NCI-H748 (cell line): ENCODE data around the gene GXYLT2.
"Not testable (repeated sequence)": the region's sequence is repeated elsewhere in the genome, so short reads cannot be mapped to it uniquely, and the experiment has no call there.

Source experiments
- DNase-seq: peaks from one replicate; lab custom pipeline; 2025; ENCODE audit not compliant: unreplicated experiment; lab: John Stamatoyannopoulos, UW

The GXYLT2 gene

DNA sequence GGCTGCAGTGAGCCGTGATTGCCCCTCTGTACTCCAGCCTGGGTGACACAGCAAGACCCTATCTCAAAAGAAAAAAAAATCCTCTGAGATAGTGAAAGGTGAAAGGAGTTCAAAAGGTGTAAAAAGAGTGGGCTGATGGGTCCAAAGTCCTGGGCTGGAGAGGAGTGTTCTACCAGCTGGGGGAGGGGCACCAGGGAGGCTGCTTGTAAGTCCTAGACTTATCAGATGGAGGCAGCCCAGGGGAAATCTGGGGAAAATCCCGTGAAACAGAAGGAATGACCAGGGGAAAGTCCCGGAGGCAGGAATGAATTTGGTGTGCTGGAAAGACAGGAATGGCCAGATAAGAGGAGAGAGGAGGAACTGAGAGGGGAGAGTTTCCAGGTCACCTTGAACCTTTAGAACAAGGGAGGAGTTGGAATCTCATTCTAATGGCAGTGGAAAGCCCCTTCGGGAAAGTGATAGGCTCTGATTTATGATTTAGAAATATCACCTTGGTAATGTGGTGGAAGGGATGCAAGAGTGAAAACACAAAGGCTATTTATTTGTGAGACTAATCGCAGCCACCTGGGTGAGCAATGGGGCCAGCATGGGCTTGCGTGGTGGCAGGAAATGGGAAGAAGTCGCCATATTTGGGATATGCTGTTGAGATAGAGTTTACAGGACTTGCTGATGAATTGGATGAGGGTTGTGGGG, 85.3 kb downstream of the GXYLT2 start:
- no peak for DNase-seq

DNA sequence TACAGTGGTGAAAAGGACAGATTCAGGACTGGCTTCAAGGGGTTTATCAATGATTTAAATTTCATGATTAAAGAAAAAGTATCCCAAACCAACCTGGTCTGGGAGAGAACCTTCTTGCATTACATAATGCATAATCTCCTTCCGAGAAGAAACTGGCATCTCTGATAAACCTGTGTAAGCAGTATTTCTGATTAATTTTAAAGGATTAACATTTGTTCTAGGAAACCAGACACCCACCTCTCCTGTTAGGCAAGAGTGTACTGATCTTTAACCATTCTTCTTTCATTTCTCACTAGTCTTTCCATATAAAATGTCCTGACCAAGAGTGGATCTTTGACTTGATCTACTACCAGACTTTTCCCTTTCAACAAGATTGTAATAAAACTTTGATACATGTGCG, 85.9 kb downstream of the GXYLT2 start:
- DNase-seq: no peak

DNA sequence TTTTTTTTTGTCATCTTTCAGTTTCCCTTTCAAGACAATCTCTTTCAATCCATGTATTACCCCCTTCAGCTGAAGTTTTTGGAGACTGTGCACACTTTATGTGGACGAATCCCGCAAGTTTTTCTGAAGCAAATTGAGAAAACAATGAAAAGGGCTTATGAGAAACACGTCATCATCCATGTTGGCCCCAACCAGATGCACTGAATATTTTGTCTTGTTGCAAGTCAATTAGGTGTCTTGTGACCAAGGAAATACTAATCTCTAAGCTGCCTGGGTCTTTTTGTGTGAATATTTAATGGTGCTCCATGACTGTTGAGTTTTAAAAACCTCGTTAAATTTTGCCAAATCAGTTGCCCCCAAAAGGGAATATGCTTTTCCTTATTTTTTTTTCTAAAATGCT, 87.1 kb downstream of the GXYLT2 start:
- no peak for DNase-seq

DNA sequence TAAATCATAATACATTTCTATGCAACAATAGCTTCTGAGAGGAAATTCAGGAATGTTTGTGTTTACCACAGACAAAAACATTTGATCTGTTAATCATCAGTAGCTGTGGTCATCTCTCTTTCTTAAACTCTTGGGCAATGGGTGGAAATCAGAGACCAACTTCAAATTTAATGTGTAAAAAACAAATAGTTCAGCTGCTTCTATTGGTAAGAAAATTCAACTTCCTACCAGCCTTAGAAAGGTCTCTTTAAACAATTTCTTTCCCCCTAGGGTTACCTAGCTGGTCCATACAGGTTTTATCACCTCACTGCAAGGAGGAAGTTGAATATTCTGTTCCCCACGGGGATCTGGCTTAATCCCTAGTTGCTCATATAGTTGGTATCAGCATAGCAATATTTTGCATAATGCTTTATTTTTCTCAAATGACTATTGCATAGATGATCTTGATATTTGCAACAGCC, 88.5 kb downstream of the GXYLT2 start:
- DNase-seq: no peak

DNA sequence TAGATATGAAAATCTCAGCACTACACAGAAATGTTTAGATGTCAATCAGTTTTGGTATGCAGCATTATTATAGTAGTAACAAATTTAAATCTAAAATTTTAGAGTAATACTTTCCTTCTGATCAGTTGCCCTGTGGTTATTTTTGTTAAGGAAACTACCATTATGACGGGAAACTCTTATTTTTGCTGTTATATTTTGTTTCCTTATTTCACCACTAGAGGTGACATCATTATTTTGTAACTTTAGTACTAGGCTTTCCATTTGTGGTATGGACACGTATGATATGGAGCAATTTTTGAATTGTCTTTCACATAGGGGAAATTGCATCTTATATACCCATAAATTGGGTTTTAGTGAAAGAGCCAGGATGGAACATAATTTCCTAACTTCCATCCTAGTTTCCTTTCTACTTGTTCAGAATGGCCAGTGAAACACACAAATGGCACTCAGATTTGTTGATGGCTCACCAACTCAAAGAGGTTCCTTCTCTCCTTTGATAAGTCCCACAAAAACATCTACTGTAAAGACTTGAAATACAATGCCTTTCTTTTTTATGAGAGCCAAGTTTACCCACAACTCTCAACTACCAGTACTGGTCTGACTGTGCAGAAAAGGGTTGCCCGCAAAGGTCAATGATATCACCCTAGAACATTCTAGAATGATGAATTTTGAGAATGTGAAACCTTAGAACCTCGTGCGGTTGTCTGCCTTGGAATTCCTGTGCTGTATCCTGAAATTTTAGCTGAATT, 89.4 kb downstream of the GXYLT2 start:
- no peak for DNase-seq

DNA sequence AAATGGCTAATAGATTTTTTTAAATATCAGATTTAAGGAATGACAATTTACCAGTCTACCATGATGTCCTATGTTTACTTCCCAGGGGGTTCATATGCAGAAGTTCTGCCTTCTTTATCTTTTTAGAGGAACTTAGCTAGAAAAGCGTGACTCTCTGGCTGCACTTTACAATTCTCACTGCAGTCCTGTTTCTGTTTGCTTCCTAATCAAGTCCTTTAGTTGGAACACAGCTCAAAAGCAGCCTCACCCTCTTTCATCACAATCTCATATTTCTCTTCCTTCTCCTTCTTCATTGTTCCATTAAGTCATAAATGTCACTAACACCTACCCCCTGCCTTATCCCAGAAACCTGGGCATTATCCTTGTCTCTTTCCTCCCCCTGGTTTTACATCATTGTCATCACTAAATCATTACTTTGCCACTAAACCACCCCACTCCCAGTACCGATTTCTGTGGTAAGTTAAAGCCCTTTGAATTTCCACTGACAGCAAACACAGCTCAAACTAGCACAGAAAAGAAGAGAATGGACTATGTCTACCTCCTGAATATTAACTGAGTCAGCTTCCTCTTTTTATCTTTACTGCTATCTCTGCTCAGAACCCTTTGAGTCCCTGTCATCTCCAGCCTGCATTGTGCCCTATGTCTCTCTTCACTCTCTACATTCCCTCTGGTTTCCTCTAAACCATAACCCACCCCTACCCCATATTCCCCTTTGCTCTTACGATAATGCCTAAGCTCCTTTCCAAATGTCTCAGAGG, 94.9 kb downstream of the GXYLT2 start:
- no peak for DNase-seq

DNA sequence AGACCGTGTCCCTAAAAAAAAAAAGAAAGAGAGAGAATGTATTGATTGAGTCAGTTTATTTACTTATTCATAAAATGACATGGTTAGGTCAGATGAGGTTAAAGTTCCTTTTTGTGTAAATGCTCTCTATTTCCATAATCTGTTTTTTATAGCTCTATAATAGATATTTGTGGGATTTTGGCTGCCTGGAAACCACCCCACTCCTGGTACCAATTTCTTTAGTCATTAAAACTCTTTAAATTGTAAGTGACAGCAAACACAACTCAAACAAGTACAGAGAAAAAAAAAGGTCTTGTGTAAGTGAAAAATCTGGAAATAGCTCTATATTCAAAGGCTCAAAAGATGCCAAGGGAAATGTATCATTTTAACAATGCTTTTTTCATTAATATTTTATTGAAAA, 97.7 kb downstream of the GXYLT2 start:
- DNase-seq: no peak

DNA sequence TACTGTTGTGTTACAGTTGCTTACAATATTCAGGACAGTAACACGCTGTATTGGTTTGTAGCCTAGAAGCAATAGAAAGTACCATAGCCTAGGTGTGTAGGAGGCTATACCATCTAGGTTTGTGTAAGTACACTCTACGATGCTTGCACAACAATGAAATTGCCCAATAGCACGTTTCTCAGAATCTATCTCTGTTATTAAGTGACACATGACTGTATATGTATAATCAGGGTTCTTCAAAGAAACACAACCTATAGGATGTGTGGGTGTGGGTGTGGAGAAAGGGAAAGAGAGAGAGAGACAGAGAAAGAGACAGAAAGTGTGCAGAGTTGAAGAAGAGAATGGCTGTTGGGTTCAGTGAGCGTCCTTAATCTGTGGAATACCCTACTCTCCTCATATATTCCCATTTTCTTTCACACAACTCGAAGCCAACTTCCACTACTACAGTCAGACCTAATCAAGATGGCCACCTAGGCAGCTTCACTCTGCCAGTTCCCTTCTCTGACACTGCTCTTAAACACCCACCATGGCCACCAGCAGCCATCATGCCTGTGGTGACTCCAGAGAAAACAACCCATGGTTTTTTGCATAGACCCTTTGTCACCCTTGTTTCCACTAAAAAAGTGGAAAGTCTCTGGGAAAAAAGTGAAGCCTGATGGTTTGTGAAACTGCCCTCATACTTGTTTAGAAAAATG, 103.0 kb downstream of the GXYLT2 start:
- no peak for DNase-seq

DNA sequence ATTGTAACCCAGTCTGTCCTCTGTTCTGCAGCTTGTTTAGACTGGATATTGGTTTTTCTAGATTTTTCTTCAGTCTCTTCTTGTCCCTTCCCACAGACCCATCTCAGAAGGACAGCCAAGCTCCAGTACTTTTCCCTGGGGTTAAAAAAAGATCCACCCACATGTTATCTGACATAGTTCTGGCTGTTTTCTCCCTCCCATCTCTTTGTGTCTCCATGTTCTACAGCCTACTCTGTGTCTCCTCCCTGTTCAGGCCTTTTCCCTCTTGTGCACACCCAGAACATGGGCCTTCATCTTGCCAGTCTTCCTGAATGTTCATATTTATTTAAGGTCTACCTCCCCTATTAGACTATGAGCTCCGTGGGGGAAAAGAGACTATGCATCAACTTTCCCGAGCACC, 103.7 kb downstream of the GXYLT2 start:
- DNase-seq: no peak

DNA sequence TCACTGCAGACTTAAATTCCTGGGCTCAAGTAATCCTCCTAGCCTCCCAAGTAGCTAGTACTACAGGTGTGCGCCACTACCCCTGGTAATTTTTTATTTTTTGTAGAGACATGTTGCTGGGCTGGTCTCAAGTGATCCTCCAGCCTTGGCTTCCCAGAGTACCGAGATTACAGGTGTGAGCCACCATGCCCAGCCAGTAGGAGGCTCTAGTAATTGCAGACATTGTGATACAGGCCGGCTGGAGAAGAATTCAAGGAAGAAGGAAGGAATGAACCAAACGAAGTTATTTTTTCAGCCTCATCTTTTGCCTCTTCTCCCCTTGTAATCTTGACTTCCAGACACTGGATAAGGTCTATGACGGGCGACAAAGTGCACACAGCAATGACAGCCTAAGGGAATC, 105.5 kb downstream of the GXYLT2 start:
- DNase-seq: no peak

DNA sequence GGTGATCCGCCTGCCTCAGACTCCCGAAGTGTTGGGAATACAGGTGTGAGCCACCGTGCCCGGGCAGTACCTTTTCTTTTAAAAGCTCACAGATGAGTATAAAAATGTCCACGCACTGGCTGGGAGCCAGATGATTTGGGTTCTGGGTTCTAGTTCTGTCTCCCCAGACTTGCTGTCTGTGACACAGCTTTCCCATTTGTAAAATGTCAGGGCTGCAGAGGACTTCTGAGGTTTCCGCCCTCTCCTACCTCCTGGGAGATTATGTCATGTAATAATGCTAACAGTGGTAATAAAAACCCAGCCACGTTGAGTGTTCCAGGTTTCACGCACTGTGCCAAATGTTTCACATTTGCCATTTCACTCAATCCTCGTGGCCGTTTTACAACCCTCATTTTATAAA, 107.5 kb downstream of the GXYLT2 start:
- DNase-seq: no peak

DNA sequence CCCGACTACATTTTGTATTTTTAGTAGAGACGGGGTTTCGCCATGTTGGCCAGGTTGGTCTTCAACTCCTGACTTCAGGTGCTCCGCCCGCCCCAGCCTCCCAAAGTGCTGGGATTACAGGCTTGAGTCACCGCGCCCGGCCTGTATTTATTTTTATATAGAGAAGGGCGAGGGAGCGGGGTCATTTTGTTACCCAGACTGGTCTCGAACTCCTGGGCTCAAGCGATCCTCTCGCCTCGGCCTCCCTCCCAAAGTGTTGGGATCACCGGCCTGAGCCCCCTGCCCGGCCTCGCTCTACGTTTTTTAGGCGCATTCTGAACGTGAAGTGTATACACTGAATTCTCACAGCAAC, 108.3 kb downstream of the GXYLT2 start:
- no peak for DNase-seq

DNA sequence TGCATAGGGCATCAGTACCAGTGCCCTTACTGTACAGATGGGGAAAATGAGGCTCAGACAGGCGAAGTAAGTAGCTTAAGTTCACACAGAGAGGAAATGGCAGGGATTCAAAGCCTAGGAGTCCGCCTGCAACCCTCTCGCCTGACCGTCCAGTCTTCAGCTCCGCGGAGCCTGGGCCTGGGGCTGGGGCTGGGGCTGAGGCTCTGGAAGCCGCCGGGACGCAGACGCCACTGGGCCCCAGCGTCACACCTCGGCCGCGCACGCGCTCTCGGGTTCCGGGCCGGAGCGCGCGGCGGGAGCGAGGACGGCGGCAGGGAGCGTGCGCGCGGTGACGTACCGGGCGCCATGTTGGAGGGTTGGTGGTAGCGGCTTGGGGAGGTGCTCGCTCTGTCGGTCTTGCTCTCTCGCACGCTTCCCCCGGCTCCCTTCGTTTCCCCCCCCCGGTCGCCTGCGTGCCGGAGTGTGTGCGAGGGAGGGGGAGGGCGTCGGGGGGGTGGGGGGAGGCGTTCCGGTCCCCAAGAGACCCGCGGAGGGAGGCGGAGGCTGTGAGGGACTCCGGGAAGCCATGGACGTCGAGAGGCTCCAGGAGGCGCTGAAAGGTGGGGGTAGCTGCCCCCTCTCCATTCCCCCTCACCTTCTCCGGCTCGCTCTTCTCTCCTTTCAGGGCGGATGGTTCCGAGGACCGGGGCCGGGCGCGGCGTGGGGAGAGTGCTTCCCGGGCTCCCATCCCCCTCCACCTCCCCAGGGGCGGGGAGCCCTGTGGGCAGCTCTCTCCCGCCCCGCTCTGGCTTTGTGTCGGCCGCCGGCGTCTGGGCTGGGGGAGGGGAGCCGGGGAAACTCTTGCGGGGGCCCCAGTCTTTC, 108.9 kb downstream of the GXYLT2 start, which contains the start of gene PPP4R2:
TSS of gene PPP4R2 (plus strand) at position 339 of the 861 bp plus-strand sequence. CDS start at position 566, 227 bp downstream.
- DNase-seq: peak; percentile 86

DNA sequence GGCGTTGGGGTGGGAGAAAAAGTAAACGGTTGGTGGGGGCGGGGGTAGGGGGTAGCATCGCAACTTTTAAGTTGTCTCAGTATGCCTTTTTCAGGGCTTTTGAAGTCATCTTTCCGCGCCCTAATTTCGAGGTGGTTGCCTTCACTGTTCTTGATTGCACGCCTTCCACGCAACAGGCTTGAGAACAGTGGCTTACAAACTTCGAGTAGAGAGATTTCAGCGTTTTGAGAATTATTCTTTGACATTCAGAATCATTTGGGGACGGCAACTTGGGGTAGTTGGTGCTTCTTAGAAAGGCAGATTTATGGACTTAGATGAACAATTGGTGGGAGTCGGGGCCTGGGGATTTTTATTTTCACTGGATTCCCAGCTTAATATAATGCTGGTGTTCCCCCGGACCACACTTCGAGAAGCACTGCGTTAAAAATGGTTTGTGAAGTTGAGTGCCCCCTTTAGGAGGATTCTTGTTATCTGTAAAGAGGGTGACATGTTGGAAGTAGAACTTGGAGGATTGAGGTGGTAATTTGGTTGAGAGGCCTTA, 109.6 kb downstream of the GXYLT2 start:
- peak; percentile 57 for DNase-seq

DNA sequence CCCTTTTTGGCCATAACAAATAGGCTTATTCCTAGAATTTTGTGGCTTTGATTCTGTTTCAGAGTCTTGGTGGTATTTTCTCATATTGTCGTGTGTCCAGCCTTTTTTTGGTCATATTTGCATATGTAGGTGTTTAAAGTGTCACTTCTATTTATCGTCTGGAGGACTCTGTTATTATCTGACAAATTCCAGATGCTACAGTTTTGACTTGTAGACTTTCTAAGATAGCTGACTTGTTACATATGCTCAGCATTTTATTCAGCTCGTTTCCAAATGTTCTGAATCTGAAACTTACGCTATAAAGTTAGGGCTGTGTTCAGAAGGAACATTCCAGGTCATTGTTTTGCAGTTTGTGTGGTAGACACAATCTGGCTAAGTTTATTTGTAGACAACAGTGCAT, 110.6 kb downstream of the GXYLT2 start:
- DNase-seq: no peak

DNA sequence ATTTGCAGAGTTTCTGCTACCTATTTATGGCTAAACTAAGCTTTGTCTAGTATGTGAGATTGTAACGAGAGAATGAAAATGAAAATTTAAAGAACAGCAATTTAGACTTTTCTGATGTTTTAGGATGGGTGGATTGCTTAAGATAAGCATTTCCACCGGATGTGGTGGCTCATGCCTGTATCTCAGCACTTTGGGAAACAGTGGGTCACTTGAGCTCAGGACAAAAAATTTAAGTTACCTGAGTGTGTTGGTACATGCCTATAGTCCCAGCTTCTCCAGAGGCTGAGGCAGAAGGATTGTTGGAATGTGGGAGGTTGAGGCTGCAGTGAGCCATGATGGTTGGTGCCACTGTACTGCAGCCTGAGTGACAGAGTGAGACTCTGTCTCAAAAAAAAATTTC, 112.1 kb downstream of the GXYLT2 start:
- DNase-seq: no peak

DNA sequence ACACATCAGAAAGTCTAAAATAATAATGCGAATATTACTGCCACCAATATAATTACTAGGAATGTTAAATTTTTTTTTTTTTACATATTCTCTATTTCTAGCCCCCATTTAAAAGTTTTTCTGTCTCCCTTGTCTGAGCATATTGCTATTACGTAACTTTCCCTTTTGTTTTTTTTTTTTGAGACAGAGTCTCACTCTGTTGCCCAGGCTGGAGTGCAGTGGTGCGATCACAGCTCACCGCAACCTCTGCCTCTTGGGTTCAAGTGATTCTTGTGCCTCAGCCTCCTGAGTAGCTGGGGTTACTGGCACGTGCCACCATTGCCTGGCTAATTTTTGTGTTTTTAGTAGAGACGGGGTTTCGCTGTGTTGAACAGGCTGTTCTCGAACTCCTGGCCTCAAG, 115.2 kb downstream of the GXYLT2 start:
- not testable (repeated sequence) for DNase-seq

DNA sequence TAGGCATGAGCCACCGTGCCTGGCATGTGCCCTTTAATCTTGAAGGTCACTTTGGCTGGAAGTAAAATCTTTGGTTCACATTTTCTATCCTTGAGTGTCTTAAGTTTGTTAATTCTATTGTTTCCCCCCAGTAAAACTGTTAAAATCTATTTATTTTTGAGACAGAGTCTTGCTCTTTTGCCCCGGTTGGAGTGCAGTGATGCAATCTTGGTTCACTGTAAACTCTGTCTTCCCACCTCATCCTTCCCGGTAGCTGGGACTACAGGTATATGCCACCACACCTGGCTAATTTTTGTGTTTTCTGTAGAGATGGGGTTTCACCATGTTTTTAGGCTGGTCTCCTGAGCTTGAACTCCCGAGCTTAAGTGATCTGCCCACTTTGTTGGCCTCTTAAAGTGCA, 116.5 kb downstream of the GXYLT2 start:
- DNase-seq: no peak

DNA sequence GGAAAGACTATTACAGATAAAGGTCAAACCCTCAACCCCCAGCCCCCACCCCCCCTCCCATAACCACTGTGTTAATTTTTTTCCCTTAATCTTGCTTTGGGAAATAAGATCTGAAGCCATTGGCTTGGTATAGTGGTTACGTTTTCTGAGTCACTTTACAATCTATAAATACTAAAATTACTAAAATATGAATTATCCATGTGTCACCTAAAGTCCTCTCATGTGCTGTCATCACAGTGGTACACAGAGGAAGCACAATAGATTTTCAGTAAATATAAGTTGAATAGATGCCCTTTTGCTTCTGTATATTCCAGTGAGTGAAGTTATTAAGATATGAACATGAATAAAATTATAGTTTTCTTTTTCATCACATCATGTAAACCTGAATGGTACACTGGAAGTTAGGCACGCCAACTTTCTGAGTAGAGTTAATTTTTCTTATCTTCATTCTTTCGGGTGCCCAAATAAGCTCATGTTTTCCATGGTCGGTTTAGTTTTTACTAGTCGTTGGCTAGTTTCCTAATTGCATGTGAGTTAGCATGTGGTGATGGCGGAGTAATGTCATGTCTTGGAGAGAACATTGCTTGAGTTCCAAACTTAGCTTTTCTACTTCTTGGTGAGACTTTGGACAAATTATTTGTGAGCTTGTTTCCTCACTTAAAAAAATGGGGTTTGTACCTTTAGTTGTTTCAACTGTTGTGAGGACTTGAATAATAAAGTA, 120.3 kb downstream of the GXYLT2 start:
- no peak for DNase-seq
